Ishikawa (cell line): ENCODE data around the gene CACNA1E.

ENCODE experiments used
- CEBPB ChIP-seq: IDR thresholded peaks from 2 replicates; pipeline ENCODE4 v1.6.1; 2012
- CREB1 ChIP-seq: IDR thresholded peaks from 2 replicates; pipeline ENCODE4 v1.6.1; 2012; ENCODE audit warnings: low read depth
- EGR1 ChIP-seq: IDR thresholded peaks from 2 replicates; pipeline ENCODE4 v1.6.1; 2012
- EP300 ChIP-seq: IDR thresholded peaks from 2 replicates; pipeline ENCODE4 v1.6.1; 2012; ENCODE audit warnings: borderline replicate concordance
- FOXM1 ChIP-seq: IDR thresholded peaks from 2 replicates; pipeline ENCODE4 v1.6.1; 2012; ENCODE audit warnings: low read depth, borderline replicate concordance
- MAX ChIP-seq: IDR thresholded peaks from 2 replicates; pipeline ENCODE4 v1.6.1; 2012
- NFIC ChIP-seq: IDR thresholded peaks from 2 replicates; pipeline ENCODE4 v1.6.1; 2012
- RAD21 ChIP-seq: IDR thresholded peaks from 2 replicates; pipeline ENCODE4 v1.6.1; 2012; ENCODE audit warnings: low read depth
- REST ChIP-seq: IDR thresholded peaks from 2 replicates; pipeline ENCODE4 v1.6.1; 2012; ENCODE audit warnings: low read depth, mild to moderate bottlenecking
- TAF1 ChIP-seq: IDR thresholded peaks from 2 replicates; pipeline ENCODE4 v1.6.1; 2012; ENCODE audit warnings: low read depth, mild to moderate bottlenecking
- TCF12 ChIP-seq: IDR thresholded peaks from 2 replicates; pipeline ENCODE4 v1.6.1; 2012; ENCODE audit warnings: low read depth
- TEAD4 ChIP-seq: IDR thresholded peaks from 2 replicates; pipeline ENCODE4 v1.6.1; 2012
- USF1 ChIP-seq: IDR thresholded peaks from 2 replicates; pipeline ENCODE4 v1.6.1; 2012
- YY1 ChIP-seq: IDR thresholded peaks from 2 replicates; pipeline ENCODE4 v1.6.1; 2012; ENCODE audit warnings: low read depth
- ZBTB7A ChIP-seq: IDR thresholded peaks from 2 replicates; pipeline ENCODE4 v1.6.1; 2012; ENCODE audit warnings: low read depth

Gene CACNA1E

GRCh38 chr1:181483285-181484195 lies at the start of gene CACNA1E:
TSS of gene CACNA1E (plus strand) at chr1:181483517. CDS start at chr1:181483745, 228 bp downstream.
- TF ChIP-seq USF1 (no peak), ZBTB7A (no peak), TEAD4 (no peak), FOXM1 (no peak), TCF12 (no peak), REST (no peak), NFIC (no peak), EGR1 (no peak), CEBPB (no peak), CREB1 (no peak), RAD21 (no peak), TAF1 (no peak), YY1 (no peak), MAX (no peak), EP300 (no peak)

- no peak for TF ChIP-seq CREB1
- TF ChIP-seq NFIC = no peak
- no peak for TF ChIP-seq YY1
- no peak for TF ChIP-seq RAD21
- TF ChIP-seq TCF12 = no peak
- no peak for TF ChIP-seq EP300
- TF ChIP-seq TAF1 = no peak
- TF ChIP-seq FOXM1 = no peak
- TF ChIP-seq ZBTB7A = no peak
- no peak for TF ChIP-seq CEBPB
- no peak for TF ChIP-seq USF1
- TF ChIP-seq TEAD4 = no peak
- no peak for TF ChIP-seq MAX
- TF ChIP-seq EGR1 = no peak
- no peak for TF ChIP-seq REST
Observed at GRCh38 chr1:181433931-181434330, 49.4 kb upstream of the CACNA1E start.

- no peak for TF ChIP-seq TAF1
- no peak for TF ChIP-seq EGR1
- TF ChIP-seq FOXM1 = no peak
- no peak for TF ChIP-seq TEAD4
- no peak for TF ChIP-seq REST
- no peak for TF ChIP-seq MAX
- no peak for TF ChIP-seq CREB1
- no peak for TF ChIP-seq RAD21
- TF ChIP-seq EP300 = no peak
Observed at GRCh38 chr1:181438013-181438412, 45.3 kb upstream of the CACNA1E start.

- TF ChIP-seq CEBPB (no peak), RAD21 (no peak), NFIC (no peak), TAF1 (no peak), YY1 (no peak), TCF12 (no peak), REST (no peak), FOXM1 (no peak), MAX (no peak), CREB1 (no peak), ZBTB7A (no peak), EP300 (no peak), USF1 (no peak), TEAD4 (no peak), EGR1 (no peak)
Observed at GRCh38 chr1:181440510-181440909, 42.8 kb upstream of the CACNA1E start.
